Panc1 (cell line): Measurements from ENCODE around the gene DCUN1D2. TPM values are rescaled to one million over a fixed set of nuclear protein-coding genes. Genes with fewer than 3 reads are reported as not detected.

Source experiments
- ATAC-seq: fragments of 200-7000 bp; cut with Tn5 transposase; 2 replicates; pipeline ENCODE4 v1.9.1; 2020; ENCODE audit warnings: mild to moderate bottlenecking, moderate library complexity
- BruUV-seq: library from RNA; stranded (reverse); fragments of 400-500 nt; replicated peaks from 2 replicates; lab custom pipeline; 2021; lab: Mats Ljungman, UMichigan
- CTCF ChIA-PET: fragments of 300-600 bp; sonication (Branson Sonifier 250); formaldehyde crosslinking; loops from one replicate; lab custom pipeline; 2022; ENCODE audit warnings: antibody characterized with exemption; lab: Charles Lee
- POLR2A ChIA-PET: fragments of 300-600 bp; sonication (Branson Sonifier 250); formaldehyde crosslinking; loops from one replicate; lab custom pipeline; 2022; ENCODE audit warnings: antibody characterized with exemption; lab: Charles Lee
- DNase-seq: peaks from one replicate; pipeline ENCODE4 v3.0.0-alpha.2; 2010; ENCODE audit warnings: low read depth, low spot score
- H3K27ac ChIP-seq: 2 replicates; pipeline ENCODE4 v1.5.1; 2011; ENCODE audit warnings: mild to moderate bottlenecking, low read length, inconsistent platforms
- H3K27me3 ChIP-seq: fragments of 200-500 bp; sonication (Bioruptor generic); 2 replicates; pipeline ENCODE4 v1.6.0; 2014; ENCODE audit warnings: low read length, inconsistent platforms; ENCODE audit not compliant: control insufficient read depth, insufficient read depth
- H3K36me3 ChIP-seq: fragments of 200-500 bp; sonication (Bioruptor generic); 2 replicates; pipeline ENCODE4 v1.5.1; 2014; ENCODE audit warnings: inconsistent platforms, mild to moderate bottlenecking, low read length, moderate library complexity; ENCODE audit not compliant: control insufficient read depth, insufficient read depth
- H3K4me1 ChIP-seq: 2 replicates; pipeline ENCODE4 v1.5.1; 2011; ENCODE audit warnings: inconsistent platforms, mild to moderate bottlenecking, low read length, moderate library complexity; ENCODE audit not compliant: control insufficient read depth, insufficient read depth
- H3K4me3 ChIP-seq, 2 experiments: 2 replicates each; pipeline ENCODE4 v1.5.1; 2011 to 2012; ENCODE audit warnings: low read depth in 2 of 2, low read length in 2 of 2, mild to moderate bottlenecking in 2 of 2, inconsistent platforms in 1 of 2, moderate library complexity in 1 of 2
- H3K9me3 ChIP-seq: fragments of 200-500 bp; sonication (Bioruptor generic); 2 replicates; pipeline ENCODE4 v1.5.1; 2014; ENCODE audit warnings: low read depth, mild to moderate bottlenecking, inconsistent platforms, low read length, moderate library complexity; ENCODE audit not compliant: control insufficient read depth, insufficient read depth
- CTCF ChIP-seq: fragments of 450-650 bp; IDR thresholded peaks from 2 replicates; pipeline ENCODE4 v1.5.1; 2017; ENCODE audit warnings: mild to moderate bottlenecking
- POLR2AphosphoS5 ChIP-seq: IDR thresholded peaks from 2 replicates; pipeline ENCODE4 v1.6.1; 2012; ENCODE audit warnings: mild to moderate bottlenecking, low read depth, low read length, moderate library complexity
- REST ChIP-seq, 2 experiments: IDR thresholded peaks; 2 replicates each; pipeline ENCODE4 v1.6.1; 2011 to 2012; ENCODE audit warnings: low read depth in 2 of 2, control low read depth in 1 of 2, low read length in 1 of 2, mild to moderate bottlenecking in 1 of 2, moderate library complexity in 1 of 2; ENCODE audit not compliant: insufficient read depth in 1 of 2
- SIN3A ChIP-seq: IDR thresholded peaks from 2 replicates; pipeline ENCODE4 v1.6.1; 2012; ENCODE audit warnings: low read depth, mild to moderate bottlenecking, low read length, moderate library complexity, borderline replicate concordance; ENCODE audit not compliant: insufficient read depth
- TCF7L2 ChIP-seq: IDR thresholded peaks from 2 replicates; pipeline ENCODE4 v1.6.1; 2011; ENCODE audit warnings: mild to moderate bottlenecking, low read depth, low read length, inconsistent platforms
- in situ Hi-C: cut with HindIII; loops from 2 replicates; pipeline ENCODE4 v1.10.0; 2016; ENCODE audit warnings: low sequenced_read_pairs, low pct_unique_long_range_greater_than_20kb
- intact Hi-C: fragments of 100-400 bp; cut with micrococcal nuclease; formaldehyde crosslinking; loops from one replicate; pipeline ENCODE4 v1.10.0; 2022; ENCODE audit not compliant: unreplicated experiment
- total RNA-seq: library from RNA; stranded (reverse); gene quantifications from one replicate; pipeline ENCODE4 v1.2.1, GENCODE V29; 2021; ENCODE audit not compliant: unreplicated experiment

DCUN1D2 gene
- total RNA-seq, 1 experiment from 2014 or later: 22.8 TPM

- no peak for TF ChIP-seq POLR2AphosphoS5
- no peak for TF ChIP-seq TCF7L2
- TF ChIP-seq REST (IDR thresholded peaks at IDR 0.05; ENCODE audit: insufficient read depth in 1 of 2, low read depth in 2 of 2, low read length in 1 of 2): no peak
- no peak for TF ChIP-seq CTCF
- no peak for TF ChIP-seq SIN3A
- ATAC-seq (peak; percentile 88), DNase-seq (peak; percentile 65)
- ChIA-PET CTCF (no interaction called here), POLR2A (no interaction called here)
- Histone ChIP-seq H3K4me1 (peaks cover 8% of the 10 kb centered on the region), H3K9me3 (no peaks in the 10 kb centered on the region), H3K27ac (no peak overlapping the region; the same call in 1 of the 2 replicates), H3K4me3 (peak overlapping the region in 1 of 2 experiments; percentile 39; a peak in 2 of 4 replicates), H3K36me3 (no peaks in the 10 kb centered on the region), H3K27me3 (no peaks in the 10 kb centered on the region)
- in situ Hi-C loops: no loop called here
- BruUV-seq: no TSS peak
- intact Hi-C loops: no loop called here
These were observed 79.9 kb downstream of the DCUN1D2 start for GRCh38 chr13:113410472-113411201.

- intact Hi-C loops (no loop called here), in situ Hi-C loops (no loop called here)
- H3K9me3 ChIP-seq: no peaks in the 10 kb centered on the region
- peaks cover 8% of the 10 kb centered on the region for H3K4me1 ChIP-seq
- no peak for ATAC-seq
- no peak for DNase-seq
- H3K4me3 ChIP-seq: no peak overlapping the region
- no peak for TF ChIP-seq REST (IDR thresholded peaks at IDR 0.05; ENCODE audit: insufficient read depth in 1 of 2, low read depth in 2 of 2, low read length in 1 of 2)
- no peak for TF ChIP-seq CTCF
- no peak for TF ChIP-seq SIN3A
- no peak for TF ChIP-seq TCF7L2
- no peak for TF ChIP-seq POLR2AphosphoS5
- BruUV-seq: no TSS peak
- CTCF ChIA-PET: interaction anchor here (0.6 kb wide), 1 partner anchor 29 kb away, joined by 5 read pairs; no protein-coding TSS in a partner anchor
- no peak overlapping the region for H3K27ac ChIP-seq
- POLR2A ChIA-PET: no interaction called here
- no peaks in the 10 kb centered on the region for H3K36me3 ChIP-seq
- H3K27me3 ChIP-seq: no peaks in the 10 kb centered on the region
These were observed 81.9 kb downstream of the DCUN1D2 start for GRCh38 chr13:113408562-113408961.
